Nasal cavity respiratory epithelium epithelial cell of viscerocranial mucosa (primary cell): Measurements from ENCODE around the gene ZNF430. TPM values are rescaled to one million over a fixed set of nuclear protein-coding genes. Genes with fewer than 3 reads are reported as not detected.

Source experiments
- total RNA-seq: library from RNA; depleted of rRNA; stranded (reverse); fragments of >200 nt; gene quantifications from 2 replicates; pipeline ENCODE4 v1.2.3, GENCODE V29; 2014

ZNF430 gene
- 8.2 and 13.0 TPM in 2 replicates for total RNA-seq

GRCh38 chr19:21020298-21021227 is at the start of gene ZNF430:
TSS of gene ZNF430 (plus strand) at chr19:21020657. CDS start at chr19:21020801, 144 bp downstream.

GRCh38 chr19:21082011-21082975 is 61.8 kb downstream of the ZNF430 start, which contains the start of gene ZNF714:
TSS of gene ZNF714 (plus strand) at chr19:21082203. CDS start at chr19:21098269, 16,066 bp downstream.

Other genes with a start within 250 kb of the ZNF430 start
- gene ZNF66, start 244.4 kb upstream of the ZNF430 start, total RNA-seq = 1.7 and 3.3 TPM in 2 replicates
- 3.3 and 4.4 TPM in 2 replicates for gene ZNF85, start 97.4 kb upstream of the ZNF430 start, total RNA-seq
- gene ZNF714, start 61.5 kb downstream of the ZNF430 start, total RNA-seq = 5.1 and 9.8 TPM in 2 replicates
- gene ZNF431, start 121.4 kb downstream of the ZNF430 start, total RNA-seq = 9.2 and 16.9 TPM in 2 replicates